UCSD-AML1 (cell line): ENCODE data around the gene ZNF513.
"Not testable (repeated sequence)": the region's sequence is repeated elsewhere in the genome, so short reads cannot be mapped to it uniquely, and the experiment has no call there.

Source experiments
- DNase-seq: peaks from one replicate; lab custom pipeline; 2025; ENCODE audit not compliant: unreplicated experiment; lab: John Stamatoyannopoulos, UW

The ZNF513 gene

DNA sequence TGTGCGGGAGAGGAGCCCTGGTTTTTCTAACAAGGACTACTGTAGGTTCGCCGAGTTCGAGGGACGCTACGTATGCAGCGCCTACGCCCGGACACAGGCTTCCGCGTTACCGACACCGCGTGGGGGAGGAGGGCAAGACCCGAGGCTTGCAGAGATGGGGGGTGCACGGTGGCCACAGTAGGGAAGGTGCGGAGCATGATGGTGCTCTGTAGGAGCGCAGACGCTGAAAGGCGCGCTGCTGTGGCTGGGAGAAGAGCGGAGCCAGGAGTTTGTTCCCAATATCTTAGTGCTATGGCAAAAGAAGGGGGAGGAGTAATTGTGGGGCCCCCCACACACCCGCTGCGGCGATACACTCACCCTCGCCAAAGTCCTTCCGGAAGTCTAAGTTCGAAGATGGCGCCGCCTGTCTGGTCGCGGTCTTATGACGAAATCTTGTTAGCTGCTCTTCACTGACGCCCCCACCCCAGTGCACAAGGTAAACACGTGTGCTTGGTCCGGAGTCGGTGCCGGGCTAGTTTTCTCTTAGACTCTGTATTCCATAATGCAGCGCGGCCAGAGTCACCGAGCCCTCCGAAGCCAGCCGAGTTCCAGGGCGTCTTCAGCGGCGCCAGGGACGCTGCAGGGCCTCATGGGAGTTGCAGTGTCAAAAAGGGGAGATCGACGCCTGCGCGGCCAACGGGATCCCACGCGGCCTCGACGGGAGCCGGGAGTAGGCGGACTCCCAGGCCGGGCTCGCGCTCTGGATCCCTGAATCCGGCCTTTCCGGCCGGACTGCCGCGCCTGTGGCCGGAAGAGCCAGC lies 24.0 kb downstream of the ZNF513 start, which contains the start of gene GTF3C2:
TSS of gene GTF3C2 (minus strand) at position 383 of the 800 bp plus-strand sequence. CDS start 13,210 bp downstream, outside the sequence.
- peak; percentile 96 for DNase-seq

DNA sequence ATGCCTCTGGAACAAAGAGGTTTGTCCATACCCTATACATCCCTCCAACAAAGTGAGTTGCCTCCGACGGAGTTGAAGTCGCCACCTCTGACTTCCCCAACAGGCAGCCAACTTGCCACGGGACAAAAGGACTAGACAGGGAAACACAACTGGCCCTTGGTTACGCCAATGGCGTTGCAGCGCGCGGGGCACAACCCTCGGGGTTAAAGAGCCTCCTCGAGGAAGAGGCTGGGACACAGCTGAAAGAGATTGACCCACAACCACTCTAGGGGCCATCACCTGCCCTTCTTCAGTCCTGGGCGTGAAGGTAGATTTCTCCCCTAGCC lies 24.5 kb downstream of the ZNF513 start:
- DNase-seq = peak; percentile 85

DNA sequence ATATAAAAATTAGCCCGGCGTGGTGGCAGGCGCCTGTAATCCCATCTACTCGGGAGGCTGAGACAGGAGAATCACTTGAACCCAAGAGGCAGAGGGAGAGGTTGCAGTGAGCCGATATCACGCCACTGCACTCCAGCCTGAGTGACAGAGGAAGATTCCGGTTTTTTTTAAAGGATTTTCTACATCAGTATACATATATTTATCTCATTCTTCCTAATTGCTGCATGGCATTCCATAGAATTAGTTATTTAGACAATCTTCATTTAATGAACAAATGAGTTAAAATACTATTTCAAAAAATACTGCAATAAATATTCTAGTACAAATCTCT lies 26.0 kb downstream of the ZNF513 start:
- no peak for DNase-seq

DNA sequence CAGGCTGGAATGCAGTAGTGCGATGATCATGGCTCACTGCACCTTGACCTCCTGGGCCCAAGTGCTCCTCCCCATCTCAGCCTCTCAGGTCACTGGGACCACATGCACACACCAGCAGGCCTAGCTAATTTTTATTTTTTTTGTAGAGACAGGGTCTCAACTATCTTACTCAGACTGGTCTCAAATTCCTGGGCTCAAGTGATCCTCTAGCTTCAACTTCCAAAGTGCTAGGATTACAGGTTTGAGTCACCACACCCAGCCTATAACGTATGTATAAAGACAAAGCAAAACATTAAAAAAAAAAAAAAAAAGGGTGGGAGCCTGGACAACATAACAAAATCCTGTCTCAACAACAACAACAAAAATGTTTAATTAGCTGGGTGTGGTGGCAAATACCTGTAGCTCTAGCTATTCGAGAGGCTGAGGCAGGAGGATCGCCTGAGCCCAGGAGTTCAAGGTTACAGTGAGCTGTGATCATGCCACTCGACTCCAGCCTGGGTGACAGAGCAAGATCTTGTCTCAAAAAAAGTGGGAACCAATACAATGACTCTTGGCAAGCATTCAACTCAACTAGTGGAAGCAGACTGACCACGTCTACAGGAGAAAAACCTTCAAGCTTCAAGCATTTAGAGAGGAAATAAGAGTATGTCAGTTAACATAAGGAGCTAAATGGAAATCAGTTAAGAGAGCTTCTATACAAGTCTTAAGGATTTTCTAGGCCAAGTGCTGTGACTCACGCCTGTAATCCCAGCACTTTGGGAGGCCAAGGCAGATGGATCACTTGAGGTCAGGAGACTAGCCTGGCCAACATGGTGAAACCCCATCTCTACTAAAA lies 26.6 kb downstream of the ZNF513 start:
- DNase-seq = no peak

DNA sequence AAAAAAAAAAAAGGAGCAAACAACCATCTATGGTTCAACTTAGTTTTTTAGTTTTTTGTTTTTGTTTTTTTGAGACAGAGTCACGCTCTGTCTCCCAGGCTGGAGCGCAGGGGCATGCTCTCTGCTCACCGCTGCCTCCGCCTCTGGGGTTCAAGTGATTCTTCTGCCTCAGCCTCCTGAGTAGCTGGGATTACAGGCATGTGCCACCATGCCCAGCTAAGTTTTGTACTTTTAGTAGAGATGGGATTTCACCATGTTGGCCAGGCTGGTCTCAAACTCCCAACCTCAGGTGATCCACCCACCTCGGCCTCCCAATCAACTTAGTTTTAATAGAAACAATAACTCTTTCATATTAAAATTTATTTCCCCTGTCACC lies 27.2 kb downstream of the ZNF513 start:
- DNase-seq = not testable (repeated sequence)

DNA sequence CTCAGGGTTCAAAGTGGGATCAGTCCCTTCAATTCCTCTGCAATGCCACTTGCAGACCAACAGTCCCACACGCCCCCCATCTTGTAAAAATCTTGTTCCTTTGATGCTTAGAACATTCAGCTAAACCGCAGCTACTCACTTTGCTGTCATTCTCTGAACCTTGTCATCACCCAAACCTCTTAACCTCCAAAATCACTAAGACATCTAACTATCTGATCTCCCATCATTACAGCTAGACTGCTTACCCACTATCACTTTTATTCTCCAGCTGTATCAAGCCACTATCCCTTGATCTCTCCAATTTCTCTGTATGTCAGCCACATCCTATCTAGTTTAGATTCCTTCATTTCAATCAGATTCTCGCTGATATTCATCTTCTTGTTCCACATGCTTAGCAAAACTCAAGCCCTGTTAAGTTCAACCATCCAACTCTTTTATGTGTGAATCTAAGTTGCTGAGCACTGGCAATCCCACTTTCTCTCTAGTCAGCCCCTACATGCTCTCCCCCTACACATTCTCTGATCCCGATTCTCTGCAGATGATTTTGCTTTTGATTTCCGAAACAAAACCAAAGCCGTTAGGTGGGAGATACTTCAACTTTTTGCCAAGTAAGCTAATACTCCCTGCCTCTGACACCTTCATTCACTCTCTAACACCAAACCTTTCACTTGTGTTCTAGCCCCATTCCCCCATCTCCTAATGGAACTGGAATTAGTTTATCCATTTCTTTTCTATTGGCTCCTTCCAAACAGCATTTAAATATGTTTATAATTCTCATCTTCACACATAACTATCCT lies 28.5 kb downstream of the ZNF513 start:
- DNase-seq = no peak

DNA sequence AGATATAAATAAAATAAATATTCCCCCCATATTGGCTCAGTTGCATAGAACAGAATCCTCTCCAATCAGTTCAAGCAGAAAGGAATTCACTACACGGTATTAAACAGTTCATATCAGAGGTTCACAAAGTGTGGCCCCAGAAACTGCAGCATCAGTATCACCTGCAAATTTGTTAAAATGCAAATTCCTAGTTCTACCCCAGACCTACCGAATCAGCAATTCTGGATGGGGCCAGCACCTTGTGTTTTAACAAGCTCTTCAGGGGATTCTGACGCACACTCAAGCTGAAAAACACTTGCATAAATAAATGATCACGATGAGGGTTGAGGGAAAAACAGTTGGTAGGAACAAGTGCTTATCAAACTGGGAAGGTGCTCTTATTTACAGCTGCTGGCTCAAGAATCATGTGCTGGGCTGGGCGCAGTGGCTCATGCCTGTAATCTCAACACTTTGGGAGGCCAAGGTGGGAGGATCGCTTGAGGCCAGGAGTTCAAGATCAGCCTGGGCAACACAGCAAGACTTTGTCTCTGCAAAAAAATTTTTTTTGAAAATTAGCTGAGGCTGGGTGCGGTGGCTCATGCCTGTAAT lies 30.3 kb downstream of the ZNF513 start:
- DNase-seq = no peak

DNA sequence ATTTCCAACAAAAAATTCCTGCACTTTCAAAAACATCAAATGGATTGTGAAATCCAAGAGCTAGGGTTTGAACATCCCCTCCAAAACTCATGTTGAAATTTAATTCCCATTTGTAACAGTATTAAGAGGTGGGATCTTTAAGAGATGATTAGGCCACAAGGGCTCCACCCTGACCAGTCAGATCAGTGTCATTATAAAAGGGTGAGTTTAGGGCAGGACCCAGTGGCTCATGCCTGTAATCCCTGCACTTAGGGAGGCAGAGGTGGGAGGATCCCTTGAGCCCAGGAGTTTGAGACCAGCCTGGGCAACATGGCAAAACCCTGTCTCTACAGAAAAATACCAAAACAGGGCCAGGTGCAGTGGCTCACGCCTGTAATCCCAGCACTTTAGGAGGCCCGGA lies 32.9 kb downstream of the ZNF513 start:
- DNase-seq = no peak

DNA sequence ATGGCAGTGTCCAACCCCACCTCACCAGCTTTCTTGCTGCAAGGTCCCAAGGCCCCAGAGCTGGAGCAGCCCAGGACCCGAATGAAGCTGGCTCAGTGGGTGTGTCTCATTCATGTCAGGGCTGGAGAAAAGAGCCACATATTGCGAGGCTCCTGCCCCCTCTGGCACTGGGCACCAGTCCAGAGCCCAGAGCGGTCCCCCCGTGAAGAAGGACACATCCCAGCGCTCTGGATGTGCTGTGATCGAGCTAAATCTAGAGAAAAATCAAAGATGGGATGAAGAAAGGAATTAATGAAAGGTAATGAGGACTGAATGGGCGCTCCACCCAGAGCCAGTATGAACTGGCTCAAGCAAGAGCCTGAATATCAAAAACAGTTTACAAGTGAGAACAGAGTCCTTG lies 44.4 kb downstream of the ZNF513 start:
- no peak for DNase-seq

DNA sequence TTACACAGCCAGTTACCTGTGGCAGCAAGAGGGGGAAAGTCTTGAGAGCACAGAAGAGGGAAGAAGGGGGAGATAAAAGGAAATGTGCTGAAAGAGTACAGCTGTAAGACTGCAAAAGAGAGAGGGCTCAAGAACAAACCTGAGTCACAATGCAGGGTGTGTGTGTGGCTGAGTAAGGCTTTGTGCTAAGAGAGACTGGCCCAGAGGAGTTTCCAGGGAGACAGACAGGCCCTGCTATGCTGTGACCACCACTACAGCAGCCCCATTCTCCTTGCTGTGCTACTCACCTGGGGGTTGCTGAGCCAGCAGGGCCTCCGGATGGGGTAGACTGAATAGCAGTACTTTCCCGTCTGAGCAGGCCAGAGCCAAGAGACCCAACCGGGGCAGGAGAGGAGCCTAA lies 45.2 kb downstream of the ZNF513 start:
- DNase-seq = no peak
